Prostate gland (tissue), 2 donors: ENCODE measurements around the gene ATP6V1G2. TPM values are rescaled to one million over a fixed set of nuclear protein-coding genes. Genes with fewer than 3 reads are reported as not detected.

Experiments
- DNase-seq: peaks from one replicate; pipeline ENCODE4 v3.0.0-alpha.2; 2019; ENCODE audit warnings: low spot score
- H3K27ac ChIP-seq, 2 donors: fragments of 200-600 bp; sonication (generic); 2 replicates each; pipeline ENCODE4 v1.5.1; 2017 to 2019
- H3K27me3 ChIP-seq: fragments of 200-600 bp; sonication (generic); replicated peaks from 2 replicates; pipeline ENCODE4 v1.5.1; 2019; ENCODE audit not compliant: insufficient read depth
- H3K36me3 ChIP-seq, 2 donors: fragments of 200-600 bp; sonication (generic); 1 replicate in 1 of 2; 2 replicates in 1 of 2; pipeline versions ENCODE4 v1.5.1 to v1.8.1; 2017 to 2019
- H3K4me1 ChIP-seq: fragments of 200-600 bp; sonication (generic); replicated peaks from 2 replicates; pipeline ENCODE4 v1.5.1; 2019
- H3K4me3 ChIP-seq, 2 donors: fragments of 200-600 bp; sonication (generic); 2 replicates each; pipeline ENCODE4 v1.5.1; 2017 to 2019
- H3K9me3 ChIP-seq: fragments of 200-600 bp; sonication (generic); 2 replicates; pipeline ENCODE4 v1.5.1; 2017
- POLR2A ChIP-seq: fragments of 450-650 bp; IDR thresholded peaks from one replicate; pipeline ENCODE4 v1.6.1; 2016; ENCODE audit warnings: antibody characterized with exemption, mild to moderate bottlenecking
- POLR2AphosphoS5 ChIP-seq: sonication (generic); formaldehyde crosslinking; IDR thresholded peaks from one replicate; pipeline ENCODE4 v1.6.1; 2017; ENCODE audit warnings: antibody characterized with exemption
- WGBS: methylation state at CpG from one replicate; pipeline ENCODE4 v1.1.5; 2018; 5-methylcytosine and 5-hydroxymethylcytosine counted together
- intact Hi-C: fragments of 100-400 bp; cut with DNase I; formaldehyde crosslinking; loops from one replicate; pipeline ENCODE4 v1.14.2; 2022
- total RNA-seq, 2 donors: library from RNA; depleted of rRNA; stranded (reverse); fragments of >200 nt; gene quantifications; one replicate each; pipeline ENCODE4 v1.1.0, GENCODE V29; 2016
- TF ChIP-seq, protein P1 (sequence below), 4 experiments: fragments of 200-600 bp in 2 of 4; fragments of 450-650 bp in 2 of 4; sonication (generic) in 2 of 4; IDR thresholded peaks; 1 replicate in 3 of 4; 2 replicates in 1 of 4; pipeline ENCODE4 v1.5.1; 2016 to 2019; ENCODE audit warnings: antibody characterized with exemption in 4 of 4, mild to moderate bottlenecking in 2 of 4, moderate library complexity in 2 of 4

The ATP6V1G2 gene
- total RNA-seq, 2 donors from 2014 or later = 0.36 to 0.74 TPM

DNA sequence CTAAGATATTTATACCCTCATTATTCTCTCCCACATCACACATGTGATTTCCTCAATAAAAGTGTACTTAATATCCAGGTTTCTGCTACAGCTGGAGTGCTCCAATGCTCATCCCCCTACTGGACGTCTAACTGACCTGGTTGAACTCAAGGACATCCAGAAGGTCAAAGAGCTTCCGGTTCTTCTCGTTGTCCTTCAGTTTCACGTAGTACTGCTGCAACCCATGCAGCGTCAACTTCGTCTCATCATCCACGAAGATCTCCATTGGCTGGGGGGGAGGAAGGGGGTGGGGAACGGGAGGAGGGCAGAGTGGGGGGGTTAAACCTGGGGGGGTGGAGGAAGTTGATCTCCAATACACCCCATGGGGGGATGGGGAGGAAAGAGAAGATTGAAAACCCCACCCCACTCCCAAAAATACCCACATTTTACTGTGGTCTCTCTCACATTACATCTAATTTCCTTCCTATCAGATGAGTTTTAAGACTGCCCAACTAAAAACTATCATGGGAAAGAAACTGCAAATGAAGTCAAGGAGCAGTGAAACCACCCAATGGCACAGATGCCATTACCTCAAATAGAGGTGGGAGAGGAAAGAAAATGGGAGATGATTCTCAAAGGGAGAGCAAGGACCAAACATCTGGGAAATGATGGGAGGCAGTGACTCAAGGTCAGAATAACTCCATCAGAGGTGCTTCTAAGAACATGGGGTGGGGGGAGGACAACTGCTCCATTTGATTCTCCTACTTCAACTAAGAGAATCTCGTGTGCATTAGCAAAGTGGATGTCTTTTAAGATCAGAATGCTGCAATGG lies 13.6 kb downstream of the ATP6V1G2 start:
- H3K27me3 ChIP-seq = no peaks in the 10 kb centered on the region
- peaks cover 15 to 40% of the 10 kb centered on the region in 2 donors for H3K36me3 ChIP-seq
- no peak overlapping the region for H3K27ac ChIP-seq
- H3K4me1 ChIP-seq = no peaks in the 10 kb centered on the region
- no peak overlapping the region for H3K4me3 ChIP-seq
- intact Hi-C loops = no loop called here
- TF ChIP-seq POLR2A (no peak), POLR2AphosphoS5 (no peak)
- TF ChIP-seq, protein P1, sequence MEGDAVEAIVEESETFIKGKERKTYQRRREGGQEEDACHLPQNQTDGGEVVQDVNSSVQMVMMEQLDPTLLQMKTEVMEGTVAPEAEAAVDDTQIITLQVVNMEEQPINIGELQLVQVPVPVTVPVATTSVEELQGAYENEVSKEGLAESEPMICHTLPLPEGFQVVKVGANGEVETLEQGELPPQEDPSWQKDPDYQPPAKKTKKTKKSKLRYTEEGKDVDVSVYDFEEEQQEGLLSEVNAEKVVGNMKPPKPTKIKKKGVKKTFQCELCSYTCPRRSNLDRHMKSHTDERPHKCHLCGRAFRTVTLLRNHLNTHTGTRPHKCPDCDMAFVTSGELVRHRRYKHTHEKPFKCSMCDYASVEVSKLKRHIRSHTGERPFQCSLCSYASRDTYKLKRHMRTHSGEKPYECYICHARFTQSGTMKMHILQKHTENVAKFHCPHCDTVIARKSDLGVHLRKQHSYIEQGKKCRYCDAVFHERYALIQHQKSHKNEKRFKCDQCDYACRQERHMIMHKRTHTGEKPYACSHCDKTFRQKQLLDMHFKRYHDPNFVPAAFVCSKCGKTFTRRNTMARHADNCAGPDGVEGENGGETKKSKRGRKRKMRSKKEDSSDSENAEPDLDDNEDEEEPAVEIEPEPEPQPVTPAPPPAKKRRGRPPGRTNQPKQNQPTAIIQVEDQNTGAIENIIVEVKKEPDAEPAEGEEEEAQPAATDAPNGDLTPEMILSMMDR (IDR thresholded peaks at IDR 0.05) = no peak
- DNase-seq = no peak
- H3K9me3 ChIP-seq = no peaks in the 10 kb centered on the region
- 60% methylated on average over 9 of the region's 9 CpGs for WGBS

DNA sequence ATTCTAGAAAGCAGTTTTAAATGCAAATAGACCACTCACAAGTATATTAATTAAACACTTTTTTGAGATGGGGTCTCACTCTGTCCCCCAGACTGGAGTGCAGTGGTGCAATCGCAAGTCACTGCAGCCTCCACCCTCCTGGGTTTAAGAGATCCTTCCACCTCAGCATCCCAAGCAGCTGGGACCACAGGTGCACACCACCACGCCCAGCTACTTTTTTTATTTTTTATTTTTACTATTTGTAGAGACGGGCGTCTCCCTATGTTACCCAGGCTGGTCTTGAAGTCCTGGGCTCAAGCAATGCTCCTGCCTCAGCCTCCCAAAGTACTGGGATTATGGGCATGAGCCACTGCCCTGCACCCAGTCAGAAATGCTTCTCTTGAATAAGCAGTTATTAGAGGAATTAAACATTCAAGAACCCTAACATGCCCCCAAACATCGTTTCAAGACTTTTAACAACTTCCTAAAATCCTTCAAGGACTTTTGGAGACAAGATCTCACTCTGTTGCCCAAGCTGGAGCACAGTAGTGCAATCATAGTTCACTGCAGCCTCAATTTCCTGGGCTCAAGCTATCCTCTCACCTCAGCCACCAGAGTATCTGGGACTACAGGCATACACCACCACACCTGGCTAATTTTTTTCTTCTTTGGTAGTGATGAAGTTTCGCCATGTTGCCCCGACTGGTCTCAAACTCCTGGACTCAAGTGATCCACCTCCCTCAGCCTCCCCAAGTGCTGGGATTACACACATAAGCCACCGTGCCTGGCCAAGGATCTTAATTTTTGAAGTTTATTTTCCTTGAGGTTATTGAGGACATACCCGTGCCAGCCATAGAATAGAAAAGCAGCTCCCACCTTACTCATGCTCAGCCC lies 14.4 kb downstream of the ATP6V1G2 start:
- no peak overlapping the region for H3K4me3 ChIP-seq
- intact Hi-C loops = no loop called here
- no peaks in the 10 kb centered on the region for H3K4me1 ChIP-seq
- WGBS = 65% methylated on average over 9 of the region's 9 CpGs
- no peaks in the 10 kb centered on the region for H3K27me3 ChIP-seq
- TF ChIP-seq POLR2A (no peak), POLR2AphosphoS5 (no peak)
- TF ChIP-seq, protein P1 (IDR thresholded peaks at IDR 0.05) = no peak
- no peak overlapping the region for H3K27ac ChIP-seq
- DNase-seq = no peak
- H3K36me3 ChIP-seq = peaks cover 15 to 34% of the 10 kb centered on the region in 2 donors
- no peaks in the 10 kb centered on the region for H3K9me3 ChIP-seq

DNA sequence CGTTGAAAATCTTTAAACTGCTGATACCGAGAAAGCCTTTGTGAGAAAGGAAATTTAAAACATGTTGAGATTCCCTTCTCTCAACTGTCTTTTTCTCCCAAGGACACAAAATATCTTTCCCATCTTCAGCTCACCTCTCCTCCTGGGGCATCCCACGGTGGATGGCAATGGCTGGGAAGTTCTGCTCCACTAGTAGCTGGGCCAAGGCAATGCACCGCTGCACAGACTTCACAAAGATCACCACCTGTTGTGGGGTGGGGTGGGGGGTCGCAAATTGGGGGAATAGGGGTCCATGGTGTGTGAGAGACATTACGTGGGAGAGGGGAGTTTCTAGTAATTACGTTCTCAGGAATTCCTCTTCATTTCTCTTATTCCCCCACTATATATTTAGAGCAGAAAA lies 15.2 kb downstream of the ATP6V1G2 start:
- no peaks in the 10 kb centered on the region for H3K4me1 ChIP-seq
- TF ChIP-seq POLR2AphosphoS5 (no peak), POLR2A (no peak)
- TF ChIP-seq, protein P1 (IDR thresholded peaks at IDR 0.05) = no peak
- H3K27me3 ChIP-seq = no peaks in the 10 kb centered on the region
- peaks cover 15 to 27% of the 10 kb centered on the region in 2 donors for H3K36me3 ChIP-seq
- no peak overlapping the region for H3K4me3 ChIP-seq
- 88% methylated on average over 7 of the region's 7 CpGs for whole genome bisulfite sequencing
- intact Hi-C loops = no loop called here
- DNase-seq = no peak
- no peaks in the 10 kb centered on the region for H3K9me3 ChIP-seq
- H3K27ac ChIP-seq = no peak overlapping the region

DNA sequence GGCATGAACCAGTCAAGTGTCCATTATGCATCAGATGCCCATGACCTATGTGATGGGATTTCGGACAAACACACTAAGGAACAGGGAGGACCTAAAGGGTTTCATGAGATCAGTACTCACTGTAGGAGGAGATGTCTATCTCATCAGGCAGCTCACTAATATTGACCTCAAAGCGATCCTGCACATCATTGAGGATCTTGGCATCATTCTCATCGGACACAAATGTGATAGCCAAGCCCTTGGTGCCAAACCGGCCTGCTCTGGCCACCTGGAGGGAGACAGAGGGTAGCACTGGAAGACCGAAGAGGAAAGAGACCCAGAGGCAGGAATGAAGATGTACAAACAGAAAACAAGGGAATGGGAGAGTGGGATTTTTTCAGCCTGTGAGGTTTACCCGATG lies 15.7 kb downstream of the ATP6V1G2 start:
- Histone ChIP-seq H3K36me3 (peaks cover 15 to 22% of the 10 kb centered on the region in 2 donors), H3K4me1 (no peaks in the 10 kb centered on the region), H3K27me3 (no peaks in the 10 kb centered on the region), H3K27ac (no peak overlapping the region), H3K9me3 (no peaks in the 10 kb centered on the region), H3K4me3 (no peak overlapping the region)
- DNase-seq = no peak
- intact Hi-C loops = no loop called here
- WGBS = 72% methylated on average over 6 of the region's 6 CpGs
- TF ChIP-seq, protein P1 (IDR thresholded peaks at IDR 0.05) = no peak
- TF ChIP-seq POLR2AphosphoS5 (no peak), POLR2A (no peak)
